A673 (cell line): Measurements from ENCODE around the gene ADAMTSL1. TPM values are rescaled to one million over a fixed set of nuclear protein-coding genes. Genes with fewer than 3 reads are reported as not detected.

Experiments
- BruUV-seq: library from RNA; stranded (reverse); fragments of 400-500 nt; replicated peaks from 2 replicates; lab custom pipeline; 2021; lab: Mats Ljungman, UMichigan
- CTCF ChIA-PET: fragments of 300-600 bp; sonication (Branson Sonifier 250); formaldehyde crosslinking; loops from one replicate; lab custom pipeline; 2022; ENCODE audit warnings: antibody characterized with exemption; lab: Charles Lee
- POLR2A ChIA-PET: fragments of 300-600 bp; sonication (Branson Sonifier 250); formaldehyde crosslinking; loops from one replicate; lab custom pipeline; 2022; ENCODE audit warnings: antibody characterized with exemption; ENCODE audit not compliant: low non-redundant PET; lab: Charles Lee
- DNase-seq: peaks from one replicate; pipeline ENCODE4 v3.0.0-alpha.2; 2015; ENCODE audit warnings: low spot score
- H3K27ac ChIP-seq: fragments of 200-600 bp; sonication (generic); 2 replicates; pipeline ENCODE4 v1.5.1; 2016; ENCODE audit warnings: mixed run types, low read depth, mild to moderate bottlenecking, mixed read lengths, antibody characterized with exemption, low read length; ENCODE audit not compliant: poor library complexity, severe bottlenecking
- H3K27me3 ChIP-seq: fragments of 200-600 bp; sonication (generic); replicated peaks from 2 replicates; pipeline ENCODE4 v1.6.1; 2017; ENCODE audit warnings: mixed run types, low read depth, mild to moderate bottlenecking, mixed read lengths, antibody characterized with exemption, low read length; ENCODE audit not compliant: insufficient read depth, poor library complexity
- H3K36me3 ChIP-seq: fragments of 200-600 bp; sonication (generic); 2 replicates; pipeline ENCODE4 v1.6.1; 2016; ENCODE audit warnings: mixed run types, mild to moderate bottlenecking, mixed read lengths, antibody characterized with exemption, low read length; ENCODE audit not compliant: insufficient read depth, poor library complexity, severe bottlenecking
- H3K4me1 ChIP-seq: fragments of 200-600 bp; sonication (generic); 2 replicates; pipeline ENCODE4 v1.6.1; 2017; ENCODE audit warnings: mixed run types, mild to moderate bottlenecking, mixed read lengths, antibody characterized with exemption, low read length; ENCODE audit not compliant: insufficient read depth, poor library complexity, severe bottlenecking
- H3K4me3 ChIP-seq: fragments of 200-600 bp; sonication (generic); 2 replicates; pipeline ENCODE4 v1.5.1; 2016; ENCODE audit warnings: low read depth, mixed run types, mild to moderate bottlenecking, mixed read lengths, low read length; ENCODE audit not compliant: poor library complexity, severe bottlenecking
- H3K9me3 ChIP-seq: fragments of 200-600 bp; sonication (generic); 2 replicates; pipeline ENCODE4 v1.6.1; 2016; ENCODE audit warnings: mixed run types, low read depth, mild to moderate bottlenecking, mixed read lengths, antibody characterized with exemption, low read length; ENCODE audit not compliant: poor library complexity, severe bottlenecking
- EZH2 ChIP-seq: fragments of 200-600 bp; sonication (generic); IDR thresholded peaks from 2 replicates; pipeline ENCODE4 v1.6.1; 2017; ENCODE audit warnings: borderline replicate concordance, low read depth, mild to moderate bottlenecking, mixed read lengths, antibody characterized with exemption, low read length; ENCODE audit not compliant: poor library complexity, severe bottlenecking
- intact Hi-C: fragments of 100-400 bp; cut with micrococcal nuclease; formaldehyde crosslinking; loops from one replicate; pipeline ENCODE4 v1.10.0; 2022; ENCODE audit not compliant: unreplicated experiment
- total RNA-seq: library from RNA; stranded (reverse); gene quantifications from 2 replicates; pipeline ENCODE4 v1.2.3, GENCODE V29; 2021
- TF ChIP-seq, protein P1 (sequence below): fragments of 300-800, 200-600 bp; sonication (generic); conservative IDR thresholded peaks from 2 replicates; pipeline ENCODE4 v1.5.1; 2017; ENCODE audit warnings: low read depth, mild to moderate bottlenecking, antibody characterized with exemption, low read length, moderate library complexity, mixed read lengths

The ADAMTSL1 gene
- total RNA-seq, 1 experiment from 2014 or later: not detected

DNA sequence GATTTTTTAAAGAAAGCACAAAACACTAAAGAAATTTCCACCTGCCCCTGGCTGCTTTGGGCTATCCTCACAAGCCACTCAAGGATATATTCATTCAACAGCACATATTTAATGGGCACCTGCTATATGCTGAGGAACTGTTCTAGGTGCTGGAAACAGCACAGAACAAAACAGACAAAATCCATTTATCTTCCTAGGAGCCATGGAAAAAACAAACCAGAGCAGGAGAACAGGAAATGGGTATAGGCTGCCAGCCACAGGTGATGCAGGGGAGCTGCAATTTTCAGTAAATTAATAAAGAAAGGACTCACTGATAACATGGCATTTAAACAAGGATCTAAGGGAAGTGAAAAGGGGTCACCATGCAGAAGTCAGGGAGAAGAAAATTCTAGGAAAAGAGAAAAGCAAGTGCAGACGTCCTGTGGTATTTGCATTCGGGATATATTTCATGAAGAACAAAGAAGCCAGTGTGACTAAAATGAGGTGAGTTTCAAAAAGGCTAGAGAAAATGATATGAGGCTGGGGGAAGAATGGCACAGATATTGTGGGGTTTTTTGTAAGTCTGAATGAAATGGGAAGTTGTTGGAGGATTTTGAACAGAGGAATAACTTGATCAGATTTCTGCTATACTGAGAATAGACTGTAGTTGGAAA is 152.2 kb downstream of the ADAMTSL1 start:
- no TSS peak for BruUV-seq
- CTCF ChIA-PET: no interaction called here
- intact Hi-C loops: no loop called here

DNA sequence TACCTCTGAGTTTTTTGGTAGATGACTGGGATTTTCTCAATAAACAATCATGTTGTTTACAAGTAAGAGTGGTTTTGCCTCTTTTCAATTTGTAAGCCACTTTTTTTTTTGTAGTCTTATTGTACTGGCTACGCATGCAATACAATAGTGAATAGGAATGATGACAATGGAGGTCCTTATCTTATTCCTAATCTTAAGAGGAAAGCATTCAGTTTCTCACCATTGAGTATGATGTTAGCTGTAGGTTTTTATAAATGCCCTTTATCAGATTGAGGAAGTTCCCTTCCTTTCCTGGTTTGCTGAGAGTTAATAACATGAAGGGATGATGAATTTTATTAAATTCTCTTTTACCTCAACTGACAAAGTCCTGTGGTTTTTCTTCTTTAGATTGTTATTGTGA is 155.2 kb downstream of the ADAMTSL1 start:
- DNase-seq: no peak
- Histone ChIP-seq H3K4me1 (no peaks in the 10 kb centered on the region), H3K4me3 (no peak overlapping the region), H3K36me3 (no peaks in the 10 kb centered on the region), H3K27me3 (no peaks in the 10 kb centered on the region), H3K9me3 (no peaks in the 10 kb centered on the region), H3K27ac (no peak overlapping the region)
- intact Hi-C loops: no loop called here
- TF ChIP-seq, protein P1, sequence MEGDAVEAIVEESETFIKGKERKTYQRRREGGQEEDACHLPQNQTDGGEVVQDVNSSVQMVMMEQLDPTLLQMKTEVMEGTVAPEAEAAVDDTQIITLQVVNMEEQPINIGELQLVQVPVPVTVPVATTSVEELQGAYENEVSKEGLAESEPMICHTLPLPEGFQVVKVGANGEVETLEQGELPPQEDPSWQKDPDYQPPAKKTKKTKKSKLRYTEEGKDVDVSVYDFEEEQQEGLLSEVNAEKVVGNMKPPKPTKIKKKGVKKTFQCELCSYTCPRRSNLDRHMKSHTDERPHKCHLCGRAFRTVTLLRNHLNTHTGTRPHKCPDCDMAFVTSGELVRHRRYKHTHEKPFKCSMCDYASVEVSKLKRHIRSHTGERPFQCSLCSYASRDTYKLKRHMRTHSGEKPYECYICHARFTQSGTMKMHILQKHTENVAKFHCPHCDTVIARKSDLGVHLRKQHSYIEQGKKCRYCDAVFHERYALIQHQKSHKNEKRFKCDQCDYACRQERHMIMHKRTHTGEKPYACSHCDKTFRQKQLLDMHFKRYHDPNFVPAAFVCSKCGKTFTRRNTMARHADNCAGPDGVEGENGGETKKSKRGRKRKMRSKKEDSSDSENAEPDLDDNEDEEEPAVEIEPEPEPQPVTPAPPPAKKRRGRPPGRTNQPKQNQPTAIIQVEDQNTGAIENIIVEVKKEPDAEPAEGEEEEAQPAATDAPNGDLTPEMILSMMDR: no peak
- no TSS peak for BruUV-seq
- POLR2A ChIA-PET: no interaction called here
- CTCF ChIA-PET: no interaction called here

More for the DNA sequence above, 152.2 kb downstream of the ADAMTSL1 start:
- POLR2A ChIA-PET: no interaction called here
- Histone ChIP-seq H3K9me3 (no peaks in the 10 kb centered on the region), H3K36me3 (no peaks in the 10 kb centered on the region), H3K4me3 (no peak overlapping the region), H3K4me1 (no peaks in the 10 kb centered on the region), H3K27ac (no peak overlapping the region), H3K27me3 (no peaks in the 10 kb centered on the region)
- no peak for TF ChIP-seq EZH2
- TF ChIP-seq, protein P1: no peak
- DNase-seq: no peak

DNA sequence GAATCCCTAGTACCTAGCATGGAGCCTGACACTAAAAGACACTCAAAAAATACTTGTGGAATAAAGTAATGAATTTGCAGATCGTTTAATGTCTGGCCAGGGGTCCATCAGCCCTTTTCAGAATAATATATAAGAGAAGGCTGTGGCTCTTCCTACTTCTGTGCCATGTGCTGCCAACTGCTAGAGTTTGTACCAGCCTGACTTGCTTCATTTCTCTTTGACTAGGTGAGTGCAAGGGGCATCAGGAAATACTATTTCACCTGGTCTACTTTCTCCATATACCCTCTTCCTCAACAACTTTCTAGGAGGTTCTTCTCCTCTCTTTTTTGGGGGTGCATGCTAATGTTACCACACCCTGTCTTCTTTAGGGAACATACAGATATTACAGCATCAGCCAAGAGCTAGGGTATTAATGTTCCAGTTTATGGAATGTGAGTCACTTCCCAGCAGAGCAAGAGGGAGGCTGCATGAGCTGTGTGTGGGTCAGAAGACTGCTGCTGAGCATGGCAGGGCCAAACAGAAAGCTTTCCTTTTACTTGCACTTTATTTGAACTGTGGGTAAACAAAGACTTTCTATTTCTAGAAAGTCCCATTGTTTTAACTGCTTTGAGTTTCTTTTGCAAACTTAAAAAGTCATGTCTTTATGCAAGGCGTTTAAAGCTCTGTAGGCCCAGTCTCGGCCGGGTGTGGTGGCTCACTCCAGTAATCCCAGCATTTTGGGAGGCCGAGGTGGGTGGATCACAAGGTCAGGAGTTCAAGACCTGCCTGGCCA is 158.9 kb downstream of the ADAMTSL1 start:
- Histone ChIP-seq H3K4me3 (no peak overlapping the region), H3K9me3 (no peaks in the 10 kb centered on the region), H3K27ac (no peak overlapping the region), H3K36me3 (no peaks in the 10 kb centered on the region), H3K27me3 (no peaks in the 10 kb centered on the region), H3K4me1 (no peaks in the 10 kb centered on the region)
- DNase-seq: no peak
- no TSS peak for BruUV-seq
- CTCF ChIA-PET: no interaction called here
- POLR2A ChIA-PET: no interaction called here
- TF ChIP-seq, protein P1: no peak
- no peak for TF ChIP-seq EZH2
- intact Hi-C loops: no loop called here
